Panc1 (cell line): ENCODE measurements around the gene AGRN. TPM values are rescaled to one million over a fixed set of nuclear protein-coding genes. Genes with fewer than 3 reads are reported as not detected.

ENCODE experiments used
- ATAC-seq: fragments of 200-7000 bp; cut with Tn5 transposase; 2 replicates; pipeline ENCODE4 v1.9.1; 2020; ENCODE audit warnings: mild to moderate bottlenecking, moderate library complexity
- BruUV-seq: library from RNA; stranded (reverse); fragments of 400-500 nt; replicated peaks from 2 replicates; lab custom pipeline; 2021; lab: Mats Ljungman, UMichigan
- CTCF ChIA-PET: fragments of 300-600 bp; sonication (Branson Sonifier 250); formaldehyde crosslinking; loops from one replicate; lab custom pipeline; 2022; ENCODE audit warnings: antibody characterized with exemption; lab: Charles Lee
- POLR2A ChIA-PET: fragments of 300-600 bp; sonication (Branson Sonifier 250); formaldehyde crosslinking; loops from one replicate; lab custom pipeline; 2022; ENCODE audit warnings: antibody characterized with exemption; lab: Charles Lee
- DNase-seq: peaks from one replicate; pipeline ENCODE4 v3.0.0-alpha.2; 2010; ENCODE audit warnings: low read depth, low spot score
- H3K27ac ChIP-seq: 2 replicates; pipeline ENCODE4 v1.5.1; 2011; ENCODE audit warnings: mild to moderate bottlenecking, low read length, inconsistent platforms
- H3K27me3 ChIP-seq: fragments of 200-500 bp; sonication (Bioruptor generic); 2 replicates; pipeline ENCODE4 v1.6.0; 2014; ENCODE audit warnings: low read length, inconsistent platforms; ENCODE audit not compliant: control insufficient read depth, insufficient read depth
- H3K36me3 ChIP-seq: fragments of 200-500 bp; sonication (Bioruptor generic); 2 replicates; pipeline ENCODE4 v1.5.1; 2014; ENCODE audit warnings: inconsistent platforms, mild to moderate bottlenecking, low read length, moderate library complexity; ENCODE audit not compliant: control insufficient read depth, insufficient read depth
- H3K4me1 ChIP-seq: 2 replicates; pipeline ENCODE4 v1.5.1; 2011; ENCODE audit warnings: inconsistent platforms, mild to moderate bottlenecking, low read length, moderate library complexity; ENCODE audit not compliant: control insufficient read depth, insufficient read depth
- H3K4me3 ChIP-seq, 2 experiments: 2 replicates each; pipeline ENCODE4 v1.5.1; 2011 to 2012; ENCODE audit warnings: low read depth in 2 of 2, low read length in 2 of 2, mild to moderate bottlenecking in 2 of 2, inconsistent platforms in 1 of 2, moderate library complexity in 1 of 2
- H3K9me3 ChIP-seq: fragments of 200-500 bp; sonication (Bioruptor generic); 2 replicates; pipeline ENCODE4 v1.5.1; 2014; ENCODE audit warnings: low read depth, mild to moderate bottlenecking, inconsistent platforms, low read length, moderate library complexity; ENCODE audit not compliant: control insufficient read depth, insufficient read depth
- POLR2AphosphoS5 ChIP-seq: IDR thresholded peaks from 2 replicates; pipeline ENCODE4 v1.6.1; 2012; ENCODE audit warnings: mild to moderate bottlenecking, low read depth, low read length, moderate library complexity
- SIN3A ChIP-seq: IDR thresholded peaks from 2 replicates; pipeline ENCODE4 v1.6.1; 2012; ENCODE audit warnings: low read depth, mild to moderate bottlenecking, low read length, moderate library complexity, borderline replicate concordance; ENCODE audit not compliant: insufficient read depth
- TCF7L2 ChIP-seq: IDR thresholded peaks from 2 replicates; pipeline ENCODE4 v1.6.1; 2011; ENCODE audit warnings: mild to moderate bottlenecking, low read depth, low read length, inconsistent platforms
- in situ Hi-C: cut with HindIII; loops from 2 replicates; pipeline ENCODE4 v1.10.0; 2016; ENCODE audit warnings: low sequenced_read_pairs, low pct_unique_long_range_greater_than_20kb
- intact Hi-C: fragments of 100-400 bp; cut with micrococcal nuclease; formaldehyde crosslinking; loops from one replicate; pipeline ENCODE4 v1.10.0; 2022; ENCODE audit not compliant: unreplicated experiment
- total RNA-seq: library from RNA; stranded (reverse); gene quantifications from one replicate; pipeline ENCODE4 v1.2.1, GENCODE V29; 2021; ENCODE audit not compliant: unreplicated experiment
- TF ChIP-seq, protein P1 (sequence below), 2 experiments: IDR thresholded peaks; 2 replicates each; pipeline ENCODE4 v1.6.1; 2011 to 2012; ENCODE audit warnings: low read depth in 2 of 2, control low read depth in 1 of 2, low read length in 1 of 2, mild to moderate bottlenecking in 1 of 2, moderate library complexity in 1 of 2; ENCODE audit not compliant: insufficient read depth in 1 of 2
- TF ChIP-seq, protein P2 (sequence below): fragments of 450-650 bp; IDR thresholded peaks from 2 replicates; pipeline ENCODE4 v1.5.1; 2017; ENCODE audit warnings: mild to moderate bottlenecking

Gene AGRN
- total RNA-seq, 1 experiment from 2014 or later = 153 TPM

DNA sequence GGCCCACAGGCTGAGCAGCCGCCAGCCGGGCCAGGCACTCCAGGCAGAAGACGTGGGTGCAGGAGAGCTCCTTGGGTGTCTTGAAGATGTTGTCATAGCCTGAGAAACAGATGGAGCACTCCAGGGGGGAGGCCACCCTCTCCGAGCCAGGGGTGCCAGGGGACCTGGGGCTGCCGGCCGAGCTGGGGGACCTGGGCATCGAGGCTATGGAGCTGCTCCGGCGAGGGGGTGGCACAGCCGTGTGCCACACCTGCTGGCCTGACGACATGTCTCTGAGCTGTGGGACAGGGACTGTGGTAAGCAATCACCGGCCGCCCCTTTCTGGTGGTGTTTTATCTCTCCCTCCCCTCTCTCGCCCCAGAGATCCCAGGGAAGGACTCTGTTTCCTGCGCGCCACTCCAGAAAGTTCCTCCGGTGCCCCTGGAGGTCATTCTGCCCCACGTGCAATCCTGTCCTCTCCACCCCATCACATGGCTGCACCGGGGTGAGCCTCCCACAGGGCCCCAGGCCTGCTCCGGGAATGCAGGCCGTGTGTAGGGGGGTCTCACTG lies 52.5 kb downstream of the AGRN start:
- no TSS peak for BruUV-seq
- H3K4me1 ChIP-seq = peaks cover 18% of the 10 kb centered on the region
- intact Hi-C loops = no loop called here
- ChIA-PET CTCF (interaction anchor here (1.1 kb wide), 1 partner anchor 8 kb away, joined by 4 read pairs; no protein-coding TSS in a partner anchor), POLR2A (no interaction called here)
- in situ Hi-C loops = no loop called here
- ATAC-seq (no peak), DNase-seq (no peak)
- H3K9me3 ChIP-seq = no peaks in the 10 kb centered on the region
- no peaks in the 10 kb centered on the region for H3K27me3 ChIP-seq
- no peak overlapping the region for H3K27ac ChIP-seq
- no peak for TF ChIP-seq POLR2AphosphoS5
- TF ChIP-seq SIN3A = no peak
- no peak for TF ChIP-seq TCF7L2
- TF ChIP-seq, protein P1, sequence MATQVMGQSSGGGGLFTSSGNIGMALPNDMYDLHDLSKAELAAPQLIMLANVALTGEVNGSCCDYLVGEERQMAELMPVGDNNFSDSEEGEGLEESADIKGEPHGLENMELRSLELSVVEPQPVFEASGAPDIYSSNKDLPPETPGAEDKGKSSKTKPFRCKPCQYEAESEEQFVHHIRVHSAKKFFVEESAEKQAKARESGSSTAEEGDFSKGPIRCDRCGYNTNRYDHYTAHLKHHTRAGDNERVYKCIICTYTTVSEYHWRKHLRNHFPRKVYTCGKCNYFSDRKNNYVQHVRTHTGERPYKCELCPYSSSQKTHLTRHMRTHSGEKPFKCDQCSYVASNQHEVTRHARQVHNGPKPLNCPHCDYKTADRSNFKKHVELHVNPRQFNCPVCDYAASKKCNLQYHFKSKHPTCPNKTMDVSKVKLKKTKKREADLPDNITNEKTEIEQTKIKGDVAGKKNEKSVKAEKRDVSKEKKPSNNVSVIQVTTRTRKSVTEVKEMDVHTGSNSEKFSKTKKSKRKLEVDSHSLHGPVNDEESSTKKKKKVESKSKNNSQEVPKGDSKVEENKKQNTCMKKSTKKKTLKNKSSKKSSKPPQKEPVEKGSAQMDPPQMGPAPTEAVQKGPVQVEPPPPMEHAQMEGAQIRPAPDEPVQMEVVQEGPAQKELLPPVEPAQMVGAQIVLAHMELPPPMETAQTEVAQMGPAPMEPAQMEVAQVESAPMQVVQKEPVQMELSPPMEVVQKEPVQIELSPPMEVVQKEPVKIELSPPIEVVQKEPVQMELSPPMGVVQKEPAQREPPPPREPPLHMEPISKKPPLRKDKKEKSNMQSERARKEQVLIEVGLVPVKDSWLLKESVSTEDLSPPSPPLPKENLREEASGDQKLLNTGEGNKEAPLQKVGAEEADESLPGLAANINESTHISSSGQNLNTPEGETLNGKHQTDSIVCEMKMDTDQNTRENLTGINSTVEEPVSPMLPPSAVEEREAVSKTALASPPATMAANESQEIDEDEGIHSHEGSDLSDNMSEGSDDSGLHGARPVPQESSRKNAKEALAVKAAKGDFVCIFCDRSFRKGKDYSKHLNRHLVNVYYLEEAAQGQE (IDR thresholded peaks at IDR 0.05; ENCODE audit: insufficient read depth in 1 of 2, low read depth in 2 of 2, low read length in 1 of 2) = no peak
- TF ChIP-seq, protein P2, sequence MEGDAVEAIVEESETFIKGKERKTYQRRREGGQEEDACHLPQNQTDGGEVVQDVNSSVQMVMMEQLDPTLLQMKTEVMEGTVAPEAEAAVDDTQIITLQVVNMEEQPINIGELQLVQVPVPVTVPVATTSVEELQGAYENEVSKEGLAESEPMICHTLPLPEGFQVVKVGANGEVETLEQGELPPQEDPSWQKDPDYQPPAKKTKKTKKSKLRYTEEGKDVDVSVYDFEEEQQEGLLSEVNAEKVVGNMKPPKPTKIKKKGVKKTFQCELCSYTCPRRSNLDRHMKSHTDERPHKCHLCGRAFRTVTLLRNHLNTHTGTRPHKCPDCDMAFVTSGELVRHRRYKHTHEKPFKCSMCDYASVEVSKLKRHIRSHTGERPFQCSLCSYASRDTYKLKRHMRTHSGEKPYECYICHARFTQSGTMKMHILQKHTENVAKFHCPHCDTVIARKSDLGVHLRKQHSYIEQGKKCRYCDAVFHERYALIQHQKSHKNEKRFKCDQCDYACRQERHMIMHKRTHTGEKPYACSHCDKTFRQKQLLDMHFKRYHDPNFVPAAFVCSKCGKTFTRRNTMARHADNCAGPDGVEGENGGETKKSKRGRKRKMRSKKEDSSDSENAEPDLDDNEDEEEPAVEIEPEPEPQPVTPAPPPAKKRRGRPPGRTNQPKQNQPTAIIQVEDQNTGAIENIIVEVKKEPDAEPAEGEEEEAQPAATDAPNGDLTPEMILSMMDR = no peak
- H3K36me3 ChIP-seq = no peaks in the 10 kb centered on the region
- H3K4me3 ChIP-seq = no peak overlapping the region

DNA sequence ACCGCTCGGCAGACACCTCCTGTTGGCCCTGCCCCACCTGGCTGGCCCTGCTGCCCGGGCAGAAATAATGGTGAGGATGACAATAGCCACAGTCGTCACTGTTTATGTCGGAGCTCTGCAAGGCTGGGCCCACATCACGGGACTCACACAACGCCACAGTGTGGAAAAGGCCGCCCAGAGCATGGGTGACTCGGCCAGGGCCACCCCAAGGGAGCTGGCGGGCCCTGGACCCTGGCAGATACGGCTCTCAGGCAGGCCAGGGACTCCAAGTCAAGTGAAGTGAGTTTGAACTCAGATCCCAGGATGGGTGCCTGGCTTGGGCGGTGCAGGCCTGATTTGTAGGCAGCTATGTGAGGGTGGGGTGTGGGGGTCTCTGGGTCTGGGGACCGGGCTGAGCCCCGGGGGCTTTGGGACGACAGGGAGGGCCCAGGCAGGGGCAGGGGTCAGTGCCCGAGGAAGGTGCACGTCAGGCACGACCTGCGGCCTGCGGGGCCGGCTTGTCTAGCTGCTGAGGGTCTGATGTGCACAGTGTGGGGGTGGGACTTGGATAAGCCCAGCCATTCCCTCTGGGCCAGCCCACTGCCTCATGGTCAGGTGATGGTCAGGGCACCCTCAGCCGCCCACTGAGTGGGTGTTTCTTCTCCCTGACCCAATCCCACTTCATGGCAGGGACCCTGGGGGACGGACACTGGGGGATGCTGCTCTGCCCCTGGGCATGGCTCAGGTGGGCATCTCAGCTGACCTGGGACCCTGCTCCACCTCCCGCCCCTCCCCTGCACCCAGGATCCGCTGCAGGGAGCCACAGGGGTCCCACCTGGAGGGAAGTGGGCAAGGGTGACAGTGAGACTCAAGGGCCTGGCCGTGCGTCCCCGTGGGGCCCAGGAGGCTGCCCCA lies 53.2 kb downstream of the AGRN start:
- intact Hi-C loops (no loop called here), in situ Hi-C loops (no loop called here)
- ATAC-seq (no peak), DNase-seq (no peak)
- no peak for TF ChIP-seq SIN3A
- TF ChIP-seq, protein P2 = no peak
- no peak for TF ChIP-seq POLR2AphosphoS5
- TF ChIP-seq, protein P1 (IDR thresholded peaks at IDR 0.05; ENCODE audit: insufficient read depth in 1 of 2, low read depth in 2 of 2, low read length in 1 of 2) = no peak
- no peak for TF ChIP-seq TCF7L2
- ChIA-PET CTCF (interaction anchor here (1.1 kb wide), 1 partner anchor 9 kb away, joined by 4 read pairs; no protein-coding TSS in a partner anchor), POLR2A (no interaction called here)
- Histone ChIP-seq H3K4me3 (no peak overlapping the region), H3K27ac (no peak overlapping the region), H3K36me3 (no peaks in the 10 kb centered on the region), H3K9me3 (no peaks in the 10 kb centered on the region), H3K4me1 (peaks cover 17% of the 10 kb centered on the region), H3K27me3 (no peaks in the 10 kb centered on the region)
- no TSS peak for BruUV-seq
